ENCODE results near the gene KCNK7.

The KCNK7 gene

DNA sequence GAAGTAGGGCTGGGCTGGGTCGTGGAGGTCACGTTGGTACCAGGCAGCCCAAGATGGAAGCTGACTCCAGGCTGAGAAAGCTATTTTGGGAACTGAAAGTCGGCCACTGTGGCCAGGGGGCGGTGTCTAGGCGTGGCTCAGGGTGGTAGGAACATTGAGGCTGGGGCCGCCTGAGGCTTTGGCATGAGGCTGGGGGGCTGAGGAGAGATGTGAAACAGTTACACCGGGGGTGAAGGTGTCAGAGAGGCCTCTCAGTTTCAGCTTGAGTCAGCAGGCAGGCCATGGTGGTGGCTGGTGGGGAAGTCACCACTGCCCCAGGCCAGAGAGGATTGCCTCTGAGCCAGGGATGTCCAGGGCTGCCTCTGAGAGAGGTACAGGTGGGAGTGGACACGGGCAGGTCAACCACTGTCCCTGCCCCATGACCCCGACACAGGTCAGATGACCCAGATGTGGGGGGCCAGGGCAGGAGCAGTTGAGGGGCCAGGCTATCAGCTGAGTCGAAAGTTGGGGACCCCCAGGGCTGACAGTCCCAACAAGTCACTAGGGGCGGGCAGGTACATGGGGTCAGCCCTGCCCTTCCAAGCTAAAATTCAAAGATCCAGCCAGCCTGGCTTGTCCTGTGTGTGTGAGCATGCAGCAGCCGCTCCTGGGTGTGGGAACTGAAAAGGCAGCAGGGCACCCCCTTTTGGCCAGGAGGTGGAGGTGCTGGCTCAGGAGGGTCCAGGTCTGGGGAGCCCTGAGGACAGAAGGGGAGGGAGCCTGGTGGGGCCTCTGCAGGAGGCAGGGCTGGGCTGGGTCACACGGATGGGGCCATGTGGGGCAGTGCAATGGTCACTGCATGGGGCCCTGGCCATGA is 7.2 kb downstream of the KCNK7 start:
- DNase-seq (ENCODE audit: low read depth in 2 of 2), result peak in 1 of 2 donors; percentile 59

DNA sequence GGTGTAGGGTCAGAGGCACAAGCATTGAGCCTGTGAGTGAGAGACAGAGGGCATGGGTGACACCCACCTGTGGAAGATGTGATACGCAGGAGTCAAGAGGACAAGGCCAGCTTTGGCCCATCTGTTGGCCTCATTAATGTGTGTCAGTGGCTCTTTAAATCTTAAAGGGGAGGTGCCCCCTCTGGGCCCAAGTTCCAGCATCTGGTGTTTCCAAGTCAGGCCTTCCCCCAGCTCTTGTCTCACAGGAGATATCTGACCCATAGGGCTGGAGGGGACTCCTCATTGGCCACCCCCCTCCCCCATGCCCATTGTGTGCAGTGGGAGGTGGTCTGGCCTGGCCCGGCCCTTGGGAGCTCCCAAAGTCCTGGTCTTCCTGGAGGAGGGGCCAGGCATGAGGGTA is 8.9 kb downstream of the KCNK7 start:
- DNase-seq (ENCODE audit: low read depth in 2 of 2), result no peak

DNA sequence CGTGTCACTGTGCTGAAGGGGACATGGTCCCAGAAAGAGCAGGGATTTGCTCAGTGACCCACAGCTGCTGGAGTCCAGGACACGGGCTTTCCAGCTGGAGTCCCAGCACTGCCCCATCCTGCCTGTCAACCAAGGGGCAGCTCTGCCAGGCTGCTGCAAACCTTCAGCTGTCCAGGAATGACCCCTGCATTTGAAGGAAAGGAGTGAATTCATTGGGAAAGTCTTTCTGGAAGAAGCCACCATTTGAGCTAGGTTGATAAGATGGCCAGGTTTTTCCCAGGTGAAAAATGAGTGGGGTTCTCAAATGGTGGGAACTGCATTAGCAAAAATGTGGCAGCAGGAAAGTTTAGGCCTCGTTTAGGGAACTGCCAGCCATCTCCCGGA is 9.4 kb downstream of the KCNK7 start:
- no peak for DNase-seq (ENCODE audit: low read depth in 2 of 2)

GRCh38 chr11:65585396-65586246 is 10.0 kb downstream of the KCNK7 start:
- no peak for DNase-seq (ENCODE audit: low read depth in 2 of 2)

DNA sequence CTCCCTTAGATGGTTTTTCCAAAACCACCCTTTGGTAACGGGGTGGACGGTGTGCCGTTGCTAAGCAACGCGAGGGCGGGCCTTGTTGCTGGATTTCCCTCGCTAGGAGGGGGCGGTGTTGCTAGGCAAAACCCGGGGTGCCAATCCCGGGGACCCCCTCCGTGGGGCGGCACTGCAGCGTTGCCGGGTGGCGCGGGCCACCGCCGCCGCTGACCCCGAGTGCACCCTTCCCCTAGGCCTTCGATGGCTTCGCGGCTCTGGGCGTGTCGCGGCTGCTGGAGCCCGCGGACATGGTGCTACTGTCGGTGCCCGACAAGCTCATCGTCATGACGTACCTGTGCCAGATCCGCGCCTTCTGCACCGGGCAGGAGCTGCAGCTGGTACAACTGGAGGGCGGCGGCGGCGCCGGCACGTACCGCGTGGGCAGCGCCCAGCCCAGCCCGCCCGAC is 10.9 kb downstream of the KCNK7 start:
- no peak for DNase-seq (ENCODE audit: low read depth in 2 of 2)

GRCh38 chr11:65584106-65584505 is 11.5 kb downstream of the KCNK7 start:
- DNase-seq (ENCODE audit: low read depth in 2 of 2), result no peak

- no peak for DNase-seq (ENCODE audit: low read depth in 2 of 2)
Measured at GRCh38 chr11:65583589-65583988, 12.0 kb downstream of the KCNK7 start.

- DNase-seq (ENCODE audit: low read depth in 2 of 2), result no peak
Measured at GRCh38 chr11:65581928-65582327, 13.7 kb downstream of the KCNK7 start.

GRCh38 chr11:65580756-65581155 is 14.8 kb downstream of the KCNK7 start:
- no peak for DNase-seq (ENCODE audit: low read depth in 2 of 2)

DNA sequence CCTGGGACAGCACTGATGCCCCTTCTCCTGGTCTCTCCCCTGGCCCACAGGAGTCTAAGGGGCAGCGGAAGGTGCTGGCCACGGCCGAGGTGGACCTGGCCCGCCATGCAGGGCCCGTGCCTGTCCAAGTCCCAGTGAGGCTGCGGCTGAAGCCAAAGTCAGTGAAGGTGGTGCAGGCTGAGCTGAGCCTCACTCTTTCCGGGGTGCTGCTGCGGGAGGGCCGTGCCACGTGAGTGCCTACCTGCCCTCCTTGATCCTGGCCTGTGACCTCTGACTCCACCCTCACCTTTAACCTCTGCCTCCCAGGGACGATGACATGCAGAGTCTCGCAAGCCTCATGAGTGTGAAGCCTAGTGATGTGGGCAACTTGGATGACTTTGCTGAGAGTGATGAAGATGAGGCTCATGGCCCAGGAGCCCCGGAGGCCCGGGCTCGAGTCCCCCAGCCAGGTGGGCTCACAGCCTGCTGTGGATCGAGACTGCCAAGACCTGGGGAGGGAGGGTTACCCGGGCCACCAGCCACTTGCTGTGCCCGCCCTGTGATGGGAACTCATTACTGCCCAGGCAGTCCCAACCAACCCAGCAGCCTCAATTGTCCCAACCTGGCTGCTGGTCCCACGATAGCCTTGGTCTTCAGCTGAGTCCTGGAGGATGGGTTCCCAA is 15.4 kb downstream of the KCNK7 start:
- no peak for DNase-seq (ENCODE audit: low read depth in 2 of 2)

DNA sequence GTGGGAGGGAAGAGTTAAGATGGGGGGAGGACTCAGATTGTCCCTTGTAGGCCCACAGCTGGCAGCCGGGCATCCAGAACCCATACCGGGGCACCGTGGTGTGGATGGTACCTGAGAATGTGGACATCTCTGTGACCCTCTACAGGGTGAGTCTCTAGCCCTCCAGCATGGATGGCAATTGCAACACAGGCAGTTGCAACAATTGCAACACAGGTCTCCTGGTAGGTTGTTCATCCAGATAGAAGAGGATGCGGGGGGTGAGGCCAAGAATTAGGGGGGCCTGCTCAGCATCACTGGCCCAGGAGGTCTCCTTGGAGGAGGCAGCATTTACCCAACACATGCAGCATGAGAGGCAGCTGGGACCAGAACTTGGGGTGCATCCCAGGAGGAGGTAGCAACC is 16.3 kb downstream of the KCNK7 start:
- DNase-seq (ENCODE audit: low read depth in 2 of 2), result no peak

DNA sequence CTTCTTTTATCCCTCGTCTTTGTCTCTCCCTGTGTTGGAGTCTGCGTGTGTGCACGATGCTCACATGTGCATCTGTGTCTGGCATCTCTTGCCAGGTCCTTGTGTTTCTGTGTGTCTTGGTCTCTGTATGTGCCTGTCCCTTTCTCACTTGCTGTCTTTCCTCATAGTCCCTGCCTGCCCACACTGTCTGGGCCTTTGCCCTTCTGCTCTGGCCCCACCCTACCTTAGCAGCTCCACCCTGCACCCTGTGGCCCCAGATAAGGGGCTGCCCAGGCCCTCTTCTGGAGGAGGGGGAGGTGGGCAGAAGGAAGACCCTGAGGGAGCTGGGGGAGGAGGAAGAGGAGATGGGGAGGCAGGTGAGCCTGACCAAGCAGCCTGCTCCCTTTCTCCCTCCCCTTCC is 16.9 kb downstream of the KCNK7 start:
- no peak for DNase-seq (ENCODE audit: low read depth in 2 of 2)

DNA sequence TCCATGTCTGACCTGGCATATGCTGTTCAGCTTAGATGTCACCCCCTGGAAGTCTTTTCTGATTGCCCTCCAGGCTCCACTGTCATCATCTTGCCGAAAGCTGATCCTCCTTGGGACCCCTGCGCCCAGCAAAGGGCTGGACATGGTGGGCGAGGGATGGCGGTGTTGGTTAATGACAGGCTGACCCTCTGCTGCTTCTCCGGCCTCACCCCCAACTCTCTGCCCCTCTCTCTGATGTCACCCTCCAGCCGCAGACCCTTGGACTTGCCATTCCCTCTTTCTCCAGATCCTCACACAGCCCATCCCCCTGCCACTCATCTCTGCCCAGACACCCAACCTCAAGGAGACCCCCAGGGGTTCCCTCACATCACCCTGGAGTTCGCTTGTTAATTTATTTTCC is 17.5 kb downstream of the KCNK7 start:
- no peak for DNase-seq (ENCODE audit: low read depth in 2 of 2)

DNA sequence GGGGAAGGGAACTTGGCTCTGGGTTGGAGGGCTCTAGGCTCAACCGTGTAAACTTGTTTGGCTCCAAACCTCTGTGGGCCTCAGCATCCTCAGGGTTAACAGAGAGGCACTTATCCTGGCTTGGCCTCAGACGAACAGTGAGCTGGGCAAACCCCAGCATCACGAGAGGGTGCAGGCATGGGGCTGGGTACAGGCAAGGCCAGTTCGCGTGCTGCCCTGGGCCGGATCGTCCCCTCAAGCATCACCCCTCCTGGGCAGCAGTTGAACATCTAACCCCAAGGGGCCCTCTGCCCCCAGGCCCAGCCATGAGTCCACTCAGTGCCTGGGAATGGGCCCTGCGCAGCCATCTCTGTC is 17.9 kb downstream of the KCNK7 start:
- DNase-seq (ENCODE audit: low read depth in 2 of 2), result no peak

DNA sequence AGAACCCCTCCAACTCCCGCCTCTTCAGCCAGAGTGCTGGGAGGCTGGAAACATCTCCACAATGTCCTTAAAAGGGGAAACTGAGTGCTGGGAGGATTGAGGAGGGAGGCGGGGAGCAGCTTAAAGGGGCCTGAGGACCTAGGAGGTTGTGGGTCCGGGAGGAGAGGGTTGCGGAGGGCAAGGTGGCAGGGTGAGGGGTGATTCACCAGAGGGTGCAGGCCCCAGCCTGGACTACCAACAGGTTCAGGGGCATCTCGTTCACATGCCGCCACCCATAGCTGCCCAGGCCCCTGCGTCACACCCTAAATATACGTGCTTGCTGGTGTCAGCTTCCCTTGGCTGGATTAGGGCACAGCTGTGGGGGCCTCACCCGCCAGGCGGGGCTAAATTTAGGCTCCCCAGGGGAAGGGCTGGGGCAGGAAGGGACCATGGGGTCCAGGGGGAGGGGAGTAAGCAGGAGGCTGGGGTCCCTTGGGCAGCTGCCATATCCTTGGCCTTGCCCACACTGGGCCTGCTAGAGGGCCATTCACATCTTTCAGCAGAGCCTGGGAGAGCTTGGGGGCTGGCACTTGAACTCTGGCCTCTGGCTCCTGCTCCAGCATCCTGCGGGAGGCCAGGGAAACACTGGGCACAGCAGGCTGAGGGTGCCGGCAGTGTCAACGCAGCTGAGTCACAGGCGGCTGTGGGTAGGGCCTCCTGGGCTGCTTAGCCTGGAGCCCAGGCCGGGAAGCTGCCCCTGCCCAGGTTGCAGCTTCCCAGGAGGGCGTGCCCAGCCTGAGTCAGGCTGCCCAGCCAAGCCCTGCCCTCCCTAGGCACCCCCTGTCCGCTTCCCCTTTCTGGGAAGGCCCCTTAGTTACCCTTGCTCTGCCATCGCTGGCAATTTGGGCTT is 18.5 kb downstream of the KCNK7 start:
- no peak for DNase-seq (ENCODE audit: low read depth in 2 of 2)

- no peak for DNase-seq (ENCODE audit: low read depth in 2 of 2)
Measured at GRCh38 chr11:65576232-65576866, 19.3 kb downstream of the KCNK7 start.

DNA sequence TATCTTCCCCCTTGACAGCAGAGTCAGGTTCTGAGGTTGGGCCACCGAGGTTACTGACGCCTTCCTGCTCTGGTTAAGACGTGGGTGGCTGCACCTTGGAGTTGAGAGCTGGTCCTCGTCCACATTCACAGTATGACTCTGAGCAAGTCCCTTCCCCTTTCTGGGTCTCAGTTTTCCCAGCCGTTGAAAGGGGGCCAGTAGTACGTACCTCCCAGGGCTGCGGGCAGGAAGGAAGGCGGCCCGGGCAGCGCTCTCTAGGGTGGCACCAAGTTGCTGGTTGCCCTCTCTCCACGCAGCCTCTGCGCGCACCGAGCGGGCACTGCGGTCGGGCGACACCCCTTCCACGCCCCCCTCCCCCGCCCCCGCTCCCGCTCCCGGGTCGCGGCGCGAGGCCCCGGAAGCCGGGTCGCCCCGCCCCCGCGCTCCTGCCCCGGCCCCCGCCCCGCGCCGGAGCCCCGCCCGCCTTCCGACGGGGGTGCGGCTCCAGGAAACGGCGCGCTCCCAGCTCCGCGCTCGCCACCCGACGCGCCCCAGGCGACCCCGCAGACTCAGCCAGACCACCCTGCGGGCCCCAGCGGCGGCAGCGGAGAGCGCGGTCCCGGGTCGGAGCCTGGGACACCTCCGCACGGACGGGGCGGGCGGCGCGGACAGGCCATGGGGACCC is 19.9 kb downstream of the KCNK7 start, which contains the start of gene EHBP1L1:
TSS of gene EHBP1L1 (plus strand) at position 486 of the 664 bp plus-strand sequence. CDS start 250 bp downstream, outside the sequence.
- DNase-seq (ENCODE audit: low read depth in 2 of 2), result peak; percentile 49

GRCh38 chr11:65574811-65575567 is 20.6 kb downstream of the KCNK7 start:
- no peak for DNase-seq (ENCODE audit: low read depth in 2 of 2)

DNA sequence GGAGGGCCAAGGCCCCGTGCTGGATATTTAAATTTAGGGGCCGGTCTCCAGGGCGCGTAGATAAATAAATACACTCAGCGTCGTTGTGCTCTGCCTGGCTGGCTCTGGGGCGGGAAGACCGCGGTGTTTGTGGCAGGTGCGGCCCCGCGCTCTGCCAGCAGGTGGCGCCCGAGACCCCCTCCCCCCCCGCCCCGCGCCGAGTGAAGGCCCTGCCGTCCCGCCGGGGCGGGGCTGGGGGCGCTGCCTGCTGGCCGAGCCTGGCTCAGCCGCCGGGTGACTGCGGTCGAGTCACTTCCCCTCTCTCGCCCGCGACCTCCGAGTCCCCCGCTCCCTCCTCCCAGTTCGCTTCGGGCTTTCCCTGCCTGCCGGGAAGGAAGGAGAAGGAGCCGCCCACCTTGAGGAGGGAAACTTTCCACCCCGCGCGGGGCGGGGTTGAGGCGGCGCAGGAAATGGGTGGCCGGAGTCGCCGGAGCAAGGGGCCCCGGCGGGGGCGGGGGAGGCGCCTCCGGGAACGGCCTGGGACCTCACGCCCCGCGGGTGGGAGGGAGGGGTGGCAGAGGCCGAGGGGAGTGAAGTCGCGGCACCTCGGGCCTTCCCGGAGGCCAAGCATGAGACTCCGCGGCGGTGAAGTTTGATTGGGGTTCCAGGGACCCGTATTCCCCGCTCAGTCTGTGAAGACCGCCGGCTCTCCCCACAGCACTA is 21.3 kb downstream of the KCNK7 start:
- peak; percentile 62 to 75 for DNase-seq (ENCODE audit: low read depth in 2 of 2)

All from activated CD8-positive, alpha-beta memory T cell treated with anti-CD3 and anti-CD28 coated beads for 4 hours (primary cell).